ENCODE data around the gene MYO9A.

The MYO9A gene

DNA sequence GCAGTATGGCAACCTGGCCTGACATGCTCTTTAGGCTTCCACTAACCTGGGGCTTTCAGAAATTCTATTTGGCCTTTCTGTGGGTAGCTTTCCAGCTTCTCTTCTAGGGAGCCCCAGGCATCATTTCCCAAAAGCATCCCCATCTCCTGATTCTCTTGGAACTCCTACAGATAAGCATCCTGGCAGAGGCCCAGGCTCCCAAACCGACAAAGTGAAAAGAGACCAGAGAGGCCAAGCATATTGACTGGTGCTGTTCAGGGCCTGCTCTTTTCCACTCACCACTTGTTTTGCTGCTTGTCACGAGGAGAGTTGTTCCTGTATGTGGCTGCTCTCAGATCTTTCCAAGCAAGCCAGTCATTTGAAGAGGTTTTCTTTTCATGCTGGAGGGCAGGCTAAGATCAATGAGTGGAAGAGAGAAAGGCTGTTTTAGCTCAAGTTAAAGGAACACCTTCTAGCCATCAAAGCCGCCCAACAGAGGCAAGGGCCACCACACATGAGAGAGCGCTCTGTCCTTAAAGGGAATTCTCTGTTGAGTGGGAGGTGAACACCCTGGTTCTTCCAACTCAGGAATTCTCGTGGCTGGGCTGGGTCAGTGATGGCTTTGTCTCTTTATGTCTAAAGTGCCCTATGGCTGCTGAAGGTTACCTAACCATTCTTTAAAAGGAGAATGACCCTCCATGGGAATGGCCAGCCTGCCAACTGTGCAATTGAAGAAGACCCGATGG lies 338.7 kb downstream of the MYO9A start:
- no peak for DNase-seq

DNA sequence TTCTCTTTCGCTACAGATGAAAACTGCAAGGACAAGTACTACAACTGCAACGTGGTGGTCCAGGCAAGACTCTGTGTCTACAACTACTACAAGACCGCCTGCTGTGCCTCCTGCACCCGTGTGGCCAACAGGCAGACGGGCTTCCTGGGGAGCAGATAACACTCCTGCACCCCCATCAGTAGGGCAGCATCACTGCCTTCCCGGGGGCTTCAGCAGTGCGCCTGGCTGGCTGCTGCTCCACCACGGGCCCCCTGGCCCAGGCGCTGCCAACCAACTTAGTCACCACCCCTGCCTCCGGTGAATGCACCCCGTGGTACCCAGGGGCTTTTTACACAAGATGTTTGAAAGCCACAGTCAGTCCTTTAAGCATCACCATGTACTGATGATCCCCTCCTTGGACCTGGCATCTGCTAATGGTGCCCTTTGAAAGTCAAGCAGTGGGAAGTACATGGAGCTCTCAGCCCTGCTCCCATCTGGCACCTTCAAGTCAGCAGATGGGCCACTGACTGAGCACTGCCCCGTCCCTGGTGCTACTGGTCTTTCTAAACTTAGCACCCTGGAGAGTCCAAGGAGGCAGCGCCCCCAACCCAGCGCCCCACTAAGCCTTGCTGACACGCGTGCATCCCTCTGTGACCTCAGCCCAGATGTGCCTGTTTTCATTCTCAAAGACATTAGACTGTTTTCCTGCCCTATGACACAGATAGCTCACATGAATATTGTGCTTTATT lies 340.6 kb downstream of the MYO9A start:
- no peak for DNase-seq

DNA sequence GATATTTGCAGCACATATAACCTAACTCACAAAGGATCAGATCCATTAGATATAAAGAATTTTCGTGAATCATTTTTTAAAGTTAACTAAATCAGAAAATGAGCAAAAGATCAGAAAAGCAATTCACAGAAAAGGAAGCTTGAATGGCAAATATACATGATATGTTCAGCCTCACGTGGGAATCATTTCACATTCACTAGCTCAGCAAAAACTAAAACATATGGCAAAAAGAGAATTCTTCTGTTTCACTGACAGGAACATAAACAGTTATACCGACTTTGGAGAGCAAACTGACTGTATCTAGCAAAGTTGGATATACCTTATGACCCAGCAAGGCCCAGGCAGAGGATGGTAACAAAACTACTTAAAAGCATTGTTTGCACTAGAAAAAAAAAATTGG lies 341.6 kb downstream of the MYO9A start:
- DNase-seq = no peak

DNA sequence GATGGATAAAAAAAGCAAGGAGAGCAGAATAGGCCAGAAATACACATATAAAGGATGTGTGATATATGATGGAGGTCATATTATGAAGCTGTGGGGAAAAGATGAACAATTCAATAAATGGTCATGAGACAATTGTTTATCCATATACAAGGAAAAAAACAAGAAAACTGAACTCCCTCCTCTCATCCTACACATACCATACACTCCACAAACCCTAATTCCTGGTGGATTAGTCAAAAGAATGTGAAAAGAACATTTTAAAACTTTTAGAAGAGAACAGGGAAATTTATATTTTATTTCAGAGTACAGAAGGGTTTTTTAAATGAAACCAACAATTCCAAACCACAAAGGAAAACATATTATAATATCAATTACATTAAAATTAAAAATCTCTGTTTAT lies 342.1 kb downstream of the MYO9A start:
- no peak for DNase-seq

DNA sequence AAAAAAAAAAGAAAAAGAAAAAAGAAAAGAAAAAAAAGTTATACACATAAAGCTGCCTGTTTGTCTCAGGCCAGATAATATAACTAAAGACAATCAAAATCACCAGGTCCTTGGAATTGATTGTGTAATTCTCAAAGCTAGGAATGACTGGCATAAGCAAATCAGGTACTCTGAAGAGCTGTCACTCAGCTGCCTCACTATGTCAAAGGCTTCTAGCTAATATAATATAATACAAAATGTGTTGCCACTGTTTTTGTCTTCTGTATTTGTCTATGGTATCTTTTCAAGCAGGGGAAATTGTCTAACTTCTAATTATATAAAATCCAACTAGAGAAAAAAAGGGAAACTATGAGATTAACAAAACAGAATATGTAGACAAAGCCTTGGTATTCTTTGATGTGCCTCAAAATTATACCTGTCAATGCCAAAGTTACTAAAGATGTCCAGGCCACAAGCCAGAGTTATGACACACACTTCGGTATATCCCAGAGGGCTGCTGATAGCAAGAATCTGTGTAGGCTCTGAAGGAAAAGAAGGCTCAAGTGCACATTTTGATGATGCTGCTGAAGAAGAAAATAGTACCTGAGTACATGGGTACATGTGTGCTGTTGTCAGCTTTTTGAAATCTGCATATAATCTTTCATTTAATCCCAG lies 344.6 kb downstream of the MYO9A start:
- no peak for DNase-seq
